K562 (cell line): Measurements from ENCODE around the gene SLC5A2. TPM values are rescaled to one million over a fixed set of nuclear protein-coding genes. Genes with fewer than 3 reads are reported as not detected.
A peak's percentile ranks its signal among the peaks of the same experiment; 100 is the strongest.

ENCODE experiments used
- ARID1B ChIP-seq: fragments of 450-650 bp; IDR thresholded peaks from 2 replicates; pipeline ENCODE4 v1.6.1; 2016; ENCODE audit warnings: antibody characterized with exemption, mild to moderate bottlenecking, inconsistent platforms
- ARID4B ChIP-seq: sonication (generic); formaldehyde crosslinking; IDR thresholded peaks from 2 replicates; pipeline ENCODE4 v1.8.0; 2022; ENCODE audit warnings: mild to moderate bottlenecking, missing genetic modification reagents
- ATF7 ChIP-seq: fragments of 450-650 bp; IDR thresholded peaks from 2 replicates; pipeline ENCODE4 v1.7.1; 2014; ENCODE audit warnings: mild to moderate bottlenecking, moderate library complexity
- CCNT2 ChIP-seq: IDR thresholded peaks from 2 replicates; pipeline ENCODE4 v1.6.1; 2011; ENCODE audit warnings: borderline replicate concordance, low read depth, mild to moderate bottlenecking, moderate library complexity, mixed read lengths, low read length; ENCODE audit not compliant: insufficient read length; ENCODE audit errors: extremely low read depth
- DDX20 ChIP-seq: fragments of 450-650 bp; IDR thresholded peaks from 2 replicates; pipeline ENCODE4 v1.6.1; 2016; ENCODE audit warnings: missing genetic modification characterization, low read depth, mild to moderate bottlenecking, missing compliant biosample characterization, moderate library complexity
- EGR1 ChIP-seq: fragments of 450-650 bp; conservative IDR thresholded peaks from 2 replicates; pipeline ENCODE4 v1.6.1; 2017; ENCODE audit warnings: mild to moderate bottlenecking
- GATA2 ChIP-seq: sonication (generic); formaldehyde crosslinking; IDR thresholded peaks from 2 replicates; pipeline ENCODE4 v1.4.0; 2020; ENCODE audit warnings: mild to moderate bottlenecking, missing genetic modification reagents
- IRF2 ChIP-seq: sonication (generic); formaldehyde crosslinking; IDR thresholded peaks from 2 replicates; pipeline ENCODE4 v1.8.1; 2022; ENCODE audit warnings: mild to moderate bottlenecking, missing genetic modification reagents
- MTA2 ChIP-seq: fragments of 450-650 bp; IDR thresholded peaks from 2 replicates; pipeline ENCODE4 v1.6.1; 2016; ENCODE audit warnings: low read depth
- NCOA2 ChIP-seq, 2 experiments: fragments of 450-650 bp; IDR thresholded peaks; 2 replicates each; pipeline ENCODE4 v1.6.1; 2018; ENCODE audit warnings: mild to moderate bottlenecking in 2 of 2, moderate library complexity in 1 of 2; ENCODE audit not compliant: partially characterized antibody in 2 of 2
- NCOA6 ChIP-seq: fragments of 450-650 bp; IDR thresholded peaks from 2 replicates; pipeline ENCODE4 v1.6.1; 2017; ENCODE audit warnings: mild to moderate bottlenecking
- NELFE ChIP-seq: IDR thresholded peaks from 2 replicates; pipeline ENCODE4 v1.6.1; 2011; ENCODE audit warnings: mild to moderate bottlenecking; ENCODE audit not compliant: insufficient read depth, insufficient read length
- PPARD ChIP-seq: fragments of 250-450 bp; sonication (Bioruptor Pico); IDR thresholded peaks from 2 replicates; pipeline ENCODE4 v1.8.0; 2022; ENCODE audit warnings: inconsistent platforms, mild to moderate bottlenecking, moderate library complexity
- TAL1 ChIP-seq: fragments of 450-650 bp; IDR thresholded peaks from 2 replicates; pipeline ENCODE4 v1.6.1; 2016; ENCODE audit warnings: mild to moderate bottlenecking
- TEAD4 ChIP-seq, 2 experiments: sonication (generic) in 1 of 2; formaldehyde crosslinking in 1 of 2; IDR thresholded peaks; 2 replicates each; pipeline versions ENCODE4 v1.6.1 to v1.8.0; 2012 to 2022; ENCODE audit warnings: borderline replicate concordance in 1 of 2, inconsistent platforms in 1 of 2, low read length in 1 of 2, mild to moderate bottlenecking in 1 of 2, missing genetic modification reagents in 1 of 2
- THAP7 ChIP-seq: fragments of 250-450 bp; sonication (Bioruptor Pico); IDR thresholded peaks from 2 replicates; pipeline ENCODE4 v1.5.0; 2021
- TSHZ1 ChIP-seq: fragments of 250-450 bp; sonication (Bioruptor Pico); IDR thresholded peaks from 2 replicates; pipeline ENCODE4 v1.4.0; 2020; ENCODE audit warnings: mild to moderate bottlenecking, moderate library complexity
- VEZF1 ChIP-seq: fragments of 200-800 bp; sonication (Bioruptor generic); IDR thresholded peaks from 2 replicates; pipeline ENCODE4 v1.6.1; 2017; ENCODE audit warnings: missing genetic modification characterization, missing compliant biosample characterization
- ZNF143 ChIP-seq: sonication (generic); formaldehyde crosslinking; IDR thresholded peaks from 2 replicates; pipeline ENCODE4 v1.9.0; 2022; ENCODE audit warnings: mild to moderate bottlenecking, missing genetic modification reagents
- ZNF561 ChIP-seq: fragments of 450-650 bp; formaldehyde crosslinking; conservative IDR thresholded peaks from 2 replicates; pipeline ENCODE4 v1.4.0; 2020; ENCODE audit warnings: mild to moderate bottlenecking, moderate library complexity
- polyA plus RNA-seq, 8 experiments: library from polyadenylated mRNA; depleted of rRNA in 4 of 8; stranded (reverse) in 5 of 8; unstranded in 3 of 8; fragments of >200 nt; fragmentation: Nextera tagmentation in 2 of 8; fragmentation: Illumina TruSeq in 1 of 8; extraction: Ambion mirVana in 2 of 8; extraction: Trizol in 1 of 8; gene quantifications; 2 replicates each; pipeline versions ENCODE4 v1.2.1 to v1.2.3, GENCODE V29; 2011 to 2014; ENCODE audit warnings: inconsistent platforms in 1 of 8, missing spikeins in 1 of 8
- total RNA-seq, 7 experiments: library from RNA; depleted of rRNA in 6 of 7; stranded (reverse); fragments of >200 nt in 6 of 7; fragmentation: Illumina TruSeq in 2 of 7; extraction: Trizol in 2 of 7; gene quantifications; 2 replicates each; pipeline versions ENCODE4 v1.2.1 to v1.2.3, GENCODE V29; 2011 to 2021; ENCODE audit warnings: low replicate concordance in 1 of 7

SLC5A2 gene
- total and polyA plus RNA-seq, 9 of the 15 experiments (the other 6 are each of a cell fraction or from before 2014, with no cell fraction given) = 0.07 to 2.7 (median 2.2) TPM; not detected in 6

- TF ChIP-seq ARID4B (CRISPR knock-in tag) = no peak
- TF ChIP-seq ARID1B = peak; percentile 83
- TF ChIP-seq DDX20 = no peak
- no peak for TF ChIP-seq IRF2 (CRISPR knock-in tag)
- TF ChIP-seq GATA2 = peak; percentile 55; the same call in 1 of the 2 replicates
- TF ChIP-seq THAP7 (CRISPR knock-in tag) = no peak
- TF ChIP-seq TSHZ1 (CRISPR knock-in tag) = no peak
- no peak for TF ChIP-seq EGR1
- peak; percentile 84 for TF ChIP-seq TEAD4 (IDR thresholded peaks at IDR 0.05; ENCODE audit: low read length)
- TF ChIP-seq TEAD4 (CRISPR knock-in tag; IDR thresholded peaks at IDR 0.05; ENCODE audit: borderline replicate concordance) = no peak
- peak; percentile 27; the same call in 1 of the 2 replicates for TF ChIP-seq VEZF1 (CRISPR knock-in tag)
- TF ChIP-seq NELFE = no peak
- TF ChIP-seq ATF7 = no peak; the same call in 1 of the 2 replicates
- no peak for TF ChIP-seq NCOA2 (IDR thresholded peaks at IDR 0.05; ENCODE audit: partially characterized antibody in 2 of 2)
- TF ChIP-seq CCNT2 = peak; percentile 30
- TF ChIP-seq MTA2 = peak; percentile 71
- TF ChIP-seq ZNF561 (CRISPR knock-in tag) = no peak
- TF ChIP-seq TAL1 = peak; percentile 81
- TF ChIP-seq NCOA6 = no peak
- no peak for TF ChIP-seq ZNF143 (CRISPR knock-in tag)
- no peak for TF ChIP-seq PPARD (CRISPR knock-in tag)
These were observed 52.8 kb downstream of the SLC5A2 start (continued) for GRCh38 chr16:31535737-31536136.
